Gastroesophageal sphincter (tissue), 3 donors: ENCODE results near the gene FHOD3.

Experiments
- EP300 ChIP-seq: sonication (generic); formaldehyde crosslinking; IDR thresholded peaks from one replicate; pipeline ENCODE4 v1.6.1; 2017; ENCODE audit warnings: antibody characterized with exemption, mild to moderate bottlenecking
- POLR2A ChIP-seq, 2 donors: fragments of 450-650 bp; IDR thresholded peaks; one replicate each; pipeline ENCODE4 v1.6.1; 2017; ENCODE audit warnings: antibody characterized with exemption in 2 of 2, mild to moderate bottlenecking in 2 of 2, moderate library complexity in 1 of 2
- POLR2AphosphoS5 ChIP-seq: sonication (generic); formaldehyde crosslinking; IDR thresholded peaks from one replicate; pipeline ENCODE4 v1.6.1; 2017; ENCODE audit warnings: antibody characterized with exemption
- TF ChIP-seq, protein P1 (sequence below), 4 experiments: fragments of 200-600 bp in 2 of 4; fragments of 450-650 bp in 2 of 4; sonication (generic) in 1 of 4; IDR thresholded peaks; one replicate each; pipeline ENCODE4 v1.5.1; 2017 to 2019; ENCODE audit warnings: antibody characterized with exemption in 4 of 4, mild to moderate bottlenecking in 2 of 4, moderate library complexity in 2 of 4

GRCh38 chr18:36505665-36506064, 208.2 kb downstream of the FHOD3 start:
- TF ChIP-seq, protein P1, sequence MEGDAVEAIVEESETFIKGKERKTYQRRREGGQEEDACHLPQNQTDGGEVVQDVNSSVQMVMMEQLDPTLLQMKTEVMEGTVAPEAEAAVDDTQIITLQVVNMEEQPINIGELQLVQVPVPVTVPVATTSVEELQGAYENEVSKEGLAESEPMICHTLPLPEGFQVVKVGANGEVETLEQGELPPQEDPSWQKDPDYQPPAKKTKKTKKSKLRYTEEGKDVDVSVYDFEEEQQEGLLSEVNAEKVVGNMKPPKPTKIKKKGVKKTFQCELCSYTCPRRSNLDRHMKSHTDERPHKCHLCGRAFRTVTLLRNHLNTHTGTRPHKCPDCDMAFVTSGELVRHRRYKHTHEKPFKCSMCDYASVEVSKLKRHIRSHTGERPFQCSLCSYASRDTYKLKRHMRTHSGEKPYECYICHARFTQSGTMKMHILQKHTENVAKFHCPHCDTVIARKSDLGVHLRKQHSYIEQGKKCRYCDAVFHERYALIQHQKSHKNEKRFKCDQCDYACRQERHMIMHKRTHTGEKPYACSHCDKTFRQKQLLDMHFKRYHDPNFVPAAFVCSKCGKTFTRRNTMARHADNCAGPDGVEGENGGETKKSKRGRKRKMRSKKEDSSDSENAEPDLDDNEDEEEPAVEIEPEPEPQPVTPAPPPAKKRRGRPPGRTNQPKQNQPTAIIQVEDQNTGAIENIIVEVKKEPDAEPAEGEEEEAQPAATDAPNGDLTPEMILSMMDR (IDR thresholded peaks at IDR 0.05) = no peak
- TF ChIP-seq POLR2AphosphoS5 = no peak
- TF ChIP-seq POLR2A (IDR thresholded peaks at IDR 0.05) = no peak
- TF ChIP-seq EP300 = no peak
